GM12872 (cell line): ENCODE data around the gene CBR3.

Experiments
- CTCF ChIP-seq: IDR thresholded peaks from 3 replicates; pipeline ENCODE4 v1.5.1; 2011; ENCODE audit warnings: low read depth, mild to moderate bottlenecking, low read length, moderate library complexity; ENCODE audit not compliant: insufficient read depth

CBR3 gene

GRCh38 chr21:36163750-36164741 lies 29.2 kb downstream of the CBR3 start:
- TF ChIP-seq CTCF: no peak

GRCh38 chr21:36165356-36165755 lies 30.5 kb downstream of the CBR3 start:
- TF ChIP-seq CTCF: no peak

- TF ChIP-seq CTCF: no peak
These were observed 31.8 kb downstream of the CBR3 start for GRCh38 chr21:36166705-36167104.

GRCh38 chr21:36167541-36167940 lies 32.7 kb downstream of the CBR3 start:
- TF ChIP-seq CTCF: no peak

- TF ChIP-seq CTCF: peak; percentile 37; the same call in 1 of the 3 replicates
These were observed 34.7 kb downstream of the CBR3 start for GRCh38 chr21:36169470-36170128.

- TF ChIP-seq CTCF: no peak
These were observed 35.9 kb downstream of the CBR3 start for GRCh38 chr21:36170823-36171222.

GRCh38 chr21:36171336-36171735 lies 36.5 kb downstream of the CBR3 start:
- no peak for TF ChIP-seq CTCF
